Neural crest cell (in vitro differentiated cells): ENCODE data around the gene CEACAM16. TPM values are rescaled to one million over a fixed set of nuclear protein-coding genes. Genes with fewer than 3 reads are reported as not detected.

ENCODE experiments used
- DNase-seq: peaks from one replicate; pipeline ENCODE4 v3.0.0; 2021; ENCODE audit warnings: low read depth, mixed read lengths, low spot score
- H3K27ac Mint-ChIP-seq: one replicate; pipeline ENCODE4 v1.8.0; 2021; ENCODE audit warnings: mild to moderate bottlenecking, mixed read lengths; ENCODE audit not compliant: unreplicated experiment
- H3K27me3 Mint-ChIP-seq: 2 replicates; pipeline ENCODE4 v1.8.0; 2021; ENCODE audit warnings: low read depth, mild to moderate bottlenecking, mixed read lengths
- H3K36me3 Mint-ChIP-seq: 2 replicates; pipeline ENCODE4 v1.8.0; 2021; ENCODE audit warnings: low read depth, mild to moderate bottlenecking, mixed read lengths
- H3K4me1 Mint-ChIP-seq: 2 replicates; pipeline ENCODE4 v1.8.0; 2021; ENCODE audit warnings: mixed read lengths
- H3K4me3 Mint-ChIP-seq: one replicate; pipeline ENCODE4 v1.8.0; 2021; ENCODE audit warnings: mild to moderate bottlenecking, mixed read lengths
- H3K9me3 Mint-ChIP-seq: 2 replicates; pipeline ENCODE4 v1.8.0; 2021; ENCODE audit warnings: mixed read lengths
- CTCF ChIP-seq: fragments of 200-600 bp; sonication (generic); conservative IDR thresholded peaks from 2 replicates; pipeline ENCODE4 v1.5.0; 2021; ENCODE audit warnings: antibody characterized with exemption, mild to moderate bottlenecking
- total RNA-seq: library from RNA; stranded (reverse); gene quantifications from 2 replicates; pipeline ENCODE4 v1.2.1, GENCODE V29; 2021

The CEACAM16 gene
- total RNA-seq, 1 donor from 2014 or later = not detected

GRCh38 chr19:44749292-44749691 lies 50.3 kb downstream of the CEACAM16 start:
- TF ChIP-seq CTCF = no peak
- no peaks in the 10 kb centered on the region for H3K36me3 Mint-ChIP-seq
- H3K4me1 Mint-ChIP-seq = peaks cover 12% of the 10 kb centered on the region
- H3K9me3 Mint-ChIP-seq = no peaks in the 10 kb centered on the region
- peaks cover 92% of the 10 kb centered on the region for H3K27me3 Mint-ChIP-seq
- peak overlapping the region; percentile 76 for H3K4me3 Mint-ChIP-seq
- DNase-seq = no peak
- no peak overlapping the region for H3K27ac Mint-ChIP-seq

- Mint-ChIP-seq H3K4me3 (peak overlapping the region; percentile 76), H3K27me3 (peaks cover 92% of the 10 kb centered on the region), H3K4me1 (peaks cover 16% of the 10 kb centered on the region), H3K36me3 (no peaks in the 10 kb centered on the region), H3K27ac (no peak overlapping the region), H3K9me3 (no peaks in the 10 kb centered on the region)
- DNase-seq = no peak
- no peak for TF ChIP-seq CTCF
Observed at GRCh38 chr19:44749994-44750393, 51.0 kb downstream of the CEACAM16 start.

GRCh38 chr19:44752123-44752815 lies 53.3 kb downstream of the CEACAM16 start:
- peak overlapping the region; percentile 72 for H3K4me3 Mint-ChIP-seq
- no peaks in the 10 kb centered on the region for H3K9me3 Mint-ChIP-seq
- H3K27ac Mint-ChIP-seq = no peak overlapping the region
- no peak for TF ChIP-seq CTCF
- peaks cover 93% of the 10 kb centered on the region for H3K27me3 Mint-ChIP-seq
- no peaks in the 10 kb centered on the region for H3K36me3 Mint-ChIP-seq
- H3K4me1 Mint-ChIP-seq = peaks cover 18% of the 10 kb centered on the region
- no peak for DNase-seq

GRCh38 chr19:44752816-44753625 lies 54.1 kb downstream of the CEACAM16 start:
- peaks cover 21% of the 10 kb centered on the region for H3K4me1 Mint-ChIP-seq
- H3K9me3 Mint-ChIP-seq = no peaks in the 10 kb centered on the region
- H3K4me3 Mint-ChIP-seq = peak overlapping the region; percentile 72
- no peaks in the 10 kb centered on the region for H3K36me3 Mint-ChIP-seq
- H3K27me3 Mint-ChIP-seq = peaks cover 93% of the 10 kb centered on the region
- no peak overlapping the region for H3K27ac Mint-ChIP-seq
- DNase-seq = no peak
- TF ChIP-seq CTCF = peak; percentile 9

- peaks cover 96% of the 10 kb centered on the region for H3K27me3 Mint-ChIP-seq
- H3K36me3 Mint-ChIP-seq = no peaks in the 10 kb centered on the region
- TF ChIP-seq CTCF = no peak
- H3K9me3 Mint-ChIP-seq = no peaks in the 10 kb centered on the region
- no peak for DNase-seq
- H3K27ac Mint-ChIP-seq = no peak overlapping the region
- peak overlapping the region; percentile 78 for H3K4me3 Mint-ChIP-seq
- H3K4me1 Mint-ChIP-seq = peaks cover 23% of the 10 kb centered on the region
Observed at GRCh38 chr19:44753626-44753931, 54.6 kb downstream of the CEACAM16 start.
